ENCODE measurements around the gene BTBD18.

Gene BTBD18

GRCh38 chr11:57751676-57752253 is at the start of gene BTBD18:
BTBD18 (minus strand) TSS chr11:57751819; CDS start chr11:57751188, 631 bp downstream.
- DNase-seq: no peak

GRCh38 chr11:57801183-57801485 is 49.5 kb upstream of the BTBD18 start:
- DNase-seq: no peak

- DNase-seq: no peak
Observed at GRCh38 chr11:57800444-57801182, 49.0 kb upstream of the BTBD18 start.

GRCh38 chr11:57798905-57799559 is 47.4 kb upstream of the BTBD18 start:
- DNase-seq: no peak

- DNase-seq: no peak
Observed at GRCh38 chr11:57793351-57794115, 41.9 kb upstream of the BTBD18 start.

- DNase-seq: no peak
Observed at GRCh38 chr11:57792870-57793269, 41.3 kb upstream of the BTBD18 start.

- DNase-seq: peak; percentile 49
Observed at GRCh38 chr11:57792060-57792541, 40.5 kb upstream of the BTBD18 start.

GRCh38 chr11:57791321-57792059 is 39.9 kb upstream of the BTBD18 start:
- DNase-seq: no peak

- no peak for DNase-seq
Observed at GRCh38 chr11:57788703-57789088, 37.1 kb upstream of the BTBD18 start.

GRCh38 chr11:57787920-57788702 is 36.5 kb upstream of the BTBD18 start:
- no peak for DNase-seq

- DNase-seq: no peak
Observed at GRCh38 chr11:57787006-57787604, 35.5 kb upstream of the BTBD18 start.

- DNase-seq: no peak
Observed at GRCh38 chr11:57786436-57786835, 34.8 kb upstream of the BTBD18 start.

GRCh38 chr11:57785072-57785471 is 33.5 kb upstream of the BTBD18 start:
- no peak for DNase-seq

GRCh38 chr11:57781529-57781943 is 29.9 kb upstream of the BTBD18 start:
- no peak for DNase-seq

GRCh38 chr11:57779276-57779675 is 27.7 kb upstream of the BTBD18 start:
- DNase-seq: peak; percentile 61

GRCh38 chr11:57778318-57779037 is 26.9 kb upstream of the BTBD18 start:
- peak; percentile 95 for DNase-seq

- no peak for DNase-seq
Observed at GRCh38 chr11:57777969-57778317, 26.3 kb upstream of the BTBD18 start.

- no peak for DNase-seq
Observed at GRCh38 chr11:57776577-57777210, 25.1 kb upstream of the BTBD18 start.

- peak; percentile 62 for DNase-seq
Observed at GRCh38 chr11:57776031-57776521, 24.5 kb upstream of the BTBD18 start.

- DNase-seq: no peak
Observed at GRCh38 chr11:57775491-57775890, 23.9 kb upstream of the BTBD18 start.

Data from right hindlimb (tissue), 1 donor.